NOMO-1 (cell line): Measurements from ENCODE around the gene SGMS1.
"Not testable (repeated sequence)": the region's sequence is repeated elsewhere in the genome, so short reads cannot be mapped to it uniquely, and the experiment has no call there.

Experiments used
- DNase-seq, 2 experiments: peaks; one replicate each; lab custom pipeline; 2025; ENCODE audit not compliant: unreplicated experiment in 2 of 2; lab: John Stamatoyannopoulos, UW

The SGMS1 gene

GRCh38 chr10:50513956-50514355, 109.8 kb downstream of the SGMS1 start:
- no peak for DNase-seq

- DNase-seq: no peak
These were observed 110.9 kb downstream of the SGMS1 start for GRCh38 chr10:50512743-50513416.

- no peak for DNase-seq
These were observed 111.6 kb downstream of the SGMS1 start for GRCh38 chr10:50512214-50512595.

- no peak for DNase-seq
These were observed 112.1 kb downstream of the SGMS1 start for GRCh38 chr10:50511492-50512213.

- no peak for DNase-seq
These were observed 113.0 kb downstream of the SGMS1 start for GRCh38 chr10:50510517-50511473.

- no peak for DNase-seq
These were observed 115.3 kb downstream of the SGMS1 start for GRCh38 chr10:50508315-50509051.

GRCh38 chr10:50506861-50507573, 116.7 kb downstream of the SGMS1 start:
- no peak for DNase-seq

GRCh38 chr10:50504389-50504788, 119.4 kb downstream of the SGMS1 start:
- DNase-seq: no peak

- DNase-seq: no peak
These were observed 120.0 kb downstream of the SGMS1 start for GRCh38 chr10:50503661-50504320.

GRCh38 chr10:50503156-50503555, 120.6 kb downstream of the SGMS1 start:
- DNase-seq: not testable (repeated sequence)

- peak in 1 of 2 experiments; percentile 0 for DNase-seq
These were observed 121.8 kb downstream of the SGMS1 start for GRCh38 chr10:50501924-50502452.

GRCh38 chr10:50501478-50501877, 122.3 kb downstream of the SGMS1 start:
- no peak for DNase-seq

- DNase-seq: no peak
These were observed 125.3 kb downstream of the SGMS1 start for GRCh38 chr10:50498465-50498864.

GRCh38 chr10:50497758-50498157, 126.0 kb downstream of the SGMS1 start:
- DNase-seq: no peak

GRCh38 chr10:50496228-50496627, 127.5 kb downstream of the SGMS1 start:
- DNase-seq: no peak

GRCh38 chr10:50490241-50490640, 133.5 kb downstream of the SGMS1 start:
- no peak for DNase-seq

GRCh38 chr10:50484550-50484949, 139.2 kb downstream of the SGMS1 start:
- DNase-seq: not testable (repeated sequence)

GRCh38 chr10:50480054-50481007, 143.4 kb downstream of the SGMS1 start:
- DNase-seq: no peak
